HG03521 (cell line): Measurements from ENCODE around the gene PDZD8.

ENCODE experiments used
- ATAC-seq: cut with Tn5 transposase; IDR thresholded peaks from one replicate; pipeline ENCODE4 v1.9.1; 2021; ENCODE audit warnings: mild to moderate bottlenecking, moderate library complexity; ENCODE audit not compliant: unreplicated experiment

Gene PDZD8, protein sequence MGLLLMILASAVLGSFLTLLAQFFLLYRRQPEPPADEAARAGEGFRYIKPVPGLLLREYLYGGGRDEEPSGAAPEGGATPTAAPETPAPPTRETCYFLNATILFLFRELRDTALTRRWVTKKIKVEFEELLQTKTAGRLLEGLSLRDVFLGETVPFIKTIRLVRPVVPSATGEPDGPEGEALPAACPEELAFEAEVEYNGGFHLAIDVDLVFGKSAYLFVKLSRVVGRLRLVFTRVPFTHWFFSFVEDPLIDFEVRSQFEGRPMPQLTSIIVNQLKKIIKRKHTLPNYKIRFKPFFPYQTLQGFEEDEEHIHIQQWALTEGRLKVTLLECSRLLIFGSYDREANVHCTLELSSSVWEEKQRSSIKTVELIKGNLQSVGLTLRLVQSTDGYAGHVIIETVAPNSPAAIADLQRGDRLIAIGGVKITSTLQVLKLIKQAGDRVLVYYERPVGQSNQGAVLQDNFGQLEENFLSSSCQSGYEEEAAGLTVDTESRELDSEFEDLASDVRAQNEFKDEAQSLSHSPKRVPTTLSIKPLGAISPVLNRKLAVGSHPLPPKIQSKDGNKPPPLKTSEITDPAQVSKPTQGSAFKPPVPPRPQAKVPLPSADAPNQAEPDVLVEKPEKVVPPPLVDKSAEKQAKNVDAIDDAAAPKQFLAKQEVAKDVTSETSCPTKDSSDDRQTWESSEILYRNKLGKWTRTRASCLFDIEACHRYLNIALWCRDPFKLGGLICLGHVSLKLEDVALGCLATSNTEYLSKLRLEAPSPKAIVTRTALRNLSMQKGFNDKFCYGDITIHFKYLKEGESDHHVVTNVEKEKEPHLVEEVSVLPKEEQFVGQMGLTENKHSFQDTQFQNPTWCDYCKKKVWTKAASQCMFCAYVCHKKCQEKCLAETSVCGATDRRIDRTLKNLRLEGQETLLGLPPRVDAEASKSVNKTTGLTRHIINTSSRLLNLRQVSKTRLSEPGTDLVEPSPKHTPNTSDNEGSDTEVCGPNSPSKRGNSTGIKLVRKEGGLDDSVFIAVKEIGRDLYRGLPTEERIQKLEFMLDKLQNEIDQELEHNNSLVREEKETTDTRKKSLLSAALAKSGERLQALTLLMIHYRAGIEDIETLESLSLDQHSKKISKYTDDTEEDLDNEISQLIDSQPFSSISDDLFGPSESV

DNA sequence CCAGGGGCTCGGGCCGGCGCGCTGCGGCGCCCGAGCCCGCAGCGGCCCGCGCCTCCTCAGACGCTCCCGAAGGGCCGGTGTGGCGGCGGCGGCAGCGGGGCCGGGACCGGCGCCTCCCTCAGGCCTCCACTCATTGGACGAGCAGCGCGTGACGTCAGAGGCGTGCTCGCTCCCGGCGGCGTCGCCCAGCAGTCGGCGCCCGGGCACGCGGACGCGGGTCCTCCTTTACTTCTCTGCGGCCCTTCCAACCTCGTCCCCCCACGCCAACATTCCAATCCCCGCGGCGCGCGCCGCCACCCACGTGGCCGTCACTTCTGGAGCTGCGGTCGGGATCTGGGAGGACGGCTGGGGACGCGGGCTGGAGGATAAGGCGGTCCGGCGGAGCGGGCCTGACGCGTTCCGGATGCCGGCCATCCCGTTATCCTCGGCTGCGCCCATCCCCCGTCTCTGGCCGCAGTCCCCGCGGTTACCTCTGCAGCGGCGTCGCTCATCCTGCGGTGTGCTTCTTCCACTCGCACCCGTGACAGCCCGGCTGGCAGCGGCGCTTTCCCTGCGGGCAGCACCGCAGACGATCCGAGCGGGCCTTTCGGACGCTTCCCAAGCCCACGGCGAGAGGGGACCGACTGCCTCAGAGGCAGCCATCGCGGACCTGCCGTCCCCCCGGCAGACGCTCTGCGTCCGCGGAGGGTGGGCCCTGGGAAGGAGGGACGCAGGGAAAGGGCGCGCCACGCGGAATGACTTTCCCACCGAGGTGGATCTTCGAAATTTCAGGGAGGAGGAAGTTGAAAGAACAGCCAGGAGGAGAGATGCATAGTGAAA is at the start of gene PDZD8:
Gene PDZD8 (minus strand): TSS at position 81 of the 819 bp plus-strand sequence. CDS start 213 bp downstream, outside the sequence.
- ATAC-seq, result peak; percentile 87

DNA sequence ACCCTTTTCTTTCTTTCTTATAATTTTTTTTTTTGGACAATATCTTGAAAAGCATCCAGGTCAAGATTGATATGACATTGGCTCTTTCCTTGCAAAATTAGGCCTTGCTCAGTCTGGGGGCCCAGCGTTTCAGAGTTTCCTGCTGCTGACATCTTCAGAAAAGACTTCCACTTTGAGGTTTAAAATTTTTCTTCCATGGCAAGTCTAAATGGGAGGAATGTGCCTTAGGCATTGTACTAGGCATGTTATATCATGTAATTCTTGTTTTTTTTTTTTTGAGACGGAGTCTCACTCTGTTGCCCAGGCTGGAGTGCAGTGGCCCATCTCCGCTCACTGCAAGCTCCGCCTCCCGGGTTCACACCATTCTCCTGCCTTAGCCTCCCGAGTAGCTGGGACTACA is 48.9 kb upstream of the PDZD8 start:
- no peak for ATAC-seq

DNA sequence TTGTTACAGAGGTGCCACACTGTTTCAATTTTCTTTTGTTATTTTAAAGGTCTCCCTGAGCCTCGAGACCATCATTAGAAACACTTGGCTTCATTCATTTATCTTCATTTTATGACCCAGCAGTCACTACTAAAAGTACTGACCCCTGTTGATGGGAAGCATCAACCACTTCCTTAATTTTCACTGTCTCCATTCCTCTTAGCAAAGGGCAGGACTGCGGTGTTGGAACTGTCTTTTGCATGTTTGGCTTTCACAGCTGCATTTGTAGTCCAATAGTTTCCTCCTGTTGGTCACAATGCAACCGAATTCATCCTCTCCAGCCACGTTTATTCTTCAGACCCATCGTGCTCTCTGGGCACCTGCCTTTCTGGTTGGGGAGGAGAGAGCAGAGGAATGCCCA is 46.7 kb upstream of the PDZD8 start:
- no peak for ATAC-seq

DNA sequence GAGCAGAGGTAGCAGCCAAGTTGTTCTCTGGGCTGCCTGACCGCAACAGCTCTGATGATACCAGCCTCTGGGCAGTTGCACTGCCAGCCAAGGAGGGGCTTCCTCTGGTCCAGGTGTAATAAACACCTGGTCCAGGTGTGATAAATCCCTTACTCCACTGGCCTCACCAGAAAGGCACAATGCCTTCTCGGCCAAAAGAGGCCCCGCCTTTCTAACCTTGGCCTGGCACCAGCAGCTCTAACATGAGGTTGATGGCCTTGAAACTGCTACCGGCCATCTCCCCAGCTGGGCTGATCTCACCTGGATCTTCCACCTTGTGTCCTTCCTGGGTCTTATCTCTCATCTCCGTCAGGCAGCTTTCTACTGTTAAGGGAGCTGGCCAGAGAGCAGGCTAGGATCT is 45.5 kb upstream of the PDZD8 start:
- no peak for ATAC-seq

DNA sequence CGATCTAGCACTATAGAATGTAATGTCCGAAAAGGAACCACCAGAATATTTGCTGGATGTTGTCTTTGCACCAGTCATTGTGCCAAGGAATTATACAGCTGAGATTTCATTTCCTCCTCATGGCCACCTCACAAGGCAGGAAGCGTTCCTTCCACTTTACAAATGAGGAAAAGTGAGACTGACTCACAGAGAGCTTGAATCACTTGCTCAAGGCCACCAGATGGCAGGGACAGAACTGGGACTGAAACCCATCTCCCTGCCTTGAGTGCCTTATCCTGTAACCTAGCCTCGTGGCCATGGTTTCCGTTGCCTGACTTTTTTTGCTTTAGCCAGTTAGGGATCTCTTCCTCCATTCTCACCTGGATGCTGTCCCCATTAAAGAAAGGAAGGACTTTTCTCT is 44.7 kb upstream of the PDZD8 start:
- no peak for ATAC-seq

DNA sequence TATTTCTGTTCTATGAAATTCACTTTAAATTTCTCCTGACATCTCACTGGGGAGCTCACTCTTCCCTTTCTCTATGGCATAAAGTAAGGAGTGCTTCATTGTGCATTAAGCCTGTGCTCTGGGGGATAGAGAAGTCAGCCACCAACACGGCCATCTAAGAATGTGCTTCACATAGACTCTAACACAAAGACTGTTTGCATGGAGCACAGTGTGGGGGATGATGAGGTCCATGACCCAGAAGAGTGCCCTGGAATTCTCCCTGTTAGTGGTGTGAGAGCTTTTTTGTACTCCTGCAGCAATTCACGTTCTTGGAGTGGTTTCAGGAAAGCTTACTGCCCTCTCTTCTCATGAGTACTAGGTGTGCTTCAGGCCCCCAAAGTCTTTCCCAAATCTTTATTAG is 43.9 kb upstream of the PDZD8 start:
- no peak for ATAC-seq

DNA sequence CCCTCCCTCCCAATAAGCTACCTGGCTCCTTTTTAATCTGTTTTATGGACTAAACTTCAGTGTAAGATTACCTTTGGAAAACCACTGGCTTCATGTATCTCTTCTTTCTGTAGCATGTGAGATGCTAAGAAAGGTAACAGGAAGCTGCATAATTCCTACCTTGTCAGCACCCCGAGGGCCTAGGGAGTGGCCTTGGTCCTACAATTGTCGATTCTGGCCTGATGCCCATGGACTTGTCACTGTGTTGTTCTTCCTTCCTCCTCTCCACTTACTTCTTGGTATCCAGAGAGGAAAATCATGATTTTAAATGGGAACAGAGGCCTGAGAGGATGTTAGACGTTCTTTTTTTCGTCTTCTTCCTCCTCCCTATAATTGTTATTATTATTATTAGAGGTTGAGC is 42.9 kb upstream of the PDZD8 start:
- ATAC-seq, result no peak

DNA sequence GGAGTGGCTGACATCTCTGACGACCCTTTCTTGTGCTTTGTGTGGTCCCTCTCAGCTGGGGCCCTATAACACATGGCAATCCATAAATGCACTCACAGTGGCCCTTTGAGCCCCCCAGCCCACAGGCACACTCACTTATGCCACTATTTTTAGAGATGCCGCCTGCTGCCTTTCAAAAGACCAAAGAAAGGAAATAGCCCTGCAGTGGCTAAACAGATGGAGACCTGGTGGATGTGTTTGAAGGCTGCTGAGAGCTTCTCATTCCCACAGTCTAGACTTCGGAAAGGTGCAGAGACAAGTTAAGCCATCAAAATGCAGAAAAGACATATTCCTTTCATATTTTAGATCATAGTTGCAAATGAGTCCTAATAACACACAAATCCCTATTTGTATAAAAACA is 42.0 kb upstream of the PDZD8 start:
- no peak for ATAC-seq

DNA sequence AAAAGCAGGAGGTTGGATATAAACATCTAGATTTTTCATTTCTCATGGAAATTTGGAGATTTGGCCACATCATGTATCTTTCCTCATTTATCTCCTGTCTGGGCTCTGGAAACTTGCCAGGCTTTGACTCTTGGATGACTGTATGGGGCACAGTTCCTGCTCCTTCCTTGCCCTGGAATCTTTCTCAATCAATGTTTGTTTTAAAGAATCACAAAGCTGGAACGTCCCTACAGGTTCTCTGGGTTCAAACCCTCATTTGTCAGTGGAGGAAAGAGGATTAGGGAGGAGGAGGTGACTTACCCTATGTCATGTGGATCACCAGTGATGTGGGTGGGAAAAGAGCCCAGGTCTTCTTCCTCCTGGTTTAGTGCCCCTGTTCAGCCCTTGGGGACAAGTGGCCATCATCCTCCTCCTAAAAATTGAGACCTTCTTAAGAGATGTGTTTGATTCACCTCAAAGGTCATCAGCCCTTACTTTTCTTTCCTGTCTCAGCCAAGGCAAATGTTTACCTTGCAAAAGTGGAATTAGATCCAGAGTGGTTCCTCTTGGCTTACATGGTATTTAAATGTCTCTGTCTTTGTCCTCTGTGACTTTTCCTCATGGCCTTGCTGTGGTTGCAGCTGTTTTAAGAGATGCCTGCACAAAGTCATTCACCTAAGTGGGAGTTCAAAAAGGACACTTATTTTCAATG is 38.8 kb upstream of the PDZD8 start:
- ATAC-seq, result no peak

DNA sequence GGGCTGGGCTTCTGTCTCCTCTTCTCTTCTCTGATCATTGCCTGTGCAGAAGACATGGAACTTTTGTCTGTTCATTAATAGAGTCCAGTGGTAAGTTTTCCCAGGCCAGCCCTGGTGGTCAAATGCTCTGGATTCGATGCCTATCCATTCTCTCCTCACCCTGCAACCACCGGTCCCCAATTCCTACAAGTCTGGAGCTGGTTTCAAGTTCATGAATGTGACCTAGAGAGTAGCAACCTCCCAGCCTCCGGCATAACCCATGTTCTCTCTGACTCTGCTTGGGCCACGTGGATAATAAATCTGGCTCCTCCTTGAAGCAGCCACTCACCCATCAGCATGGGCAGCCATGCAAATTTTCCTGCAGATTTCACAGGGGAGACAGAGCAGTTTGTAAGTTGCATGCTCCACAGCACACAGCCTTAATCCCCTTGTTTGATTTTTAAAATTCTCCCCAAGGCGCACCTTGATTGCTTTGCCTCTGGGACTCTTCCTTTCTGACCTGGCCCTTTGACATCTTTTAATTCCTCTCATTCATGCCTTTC is 37.3 kb upstream of the PDZD8 start:
- ATAC-seq, result no peak

DNA sequence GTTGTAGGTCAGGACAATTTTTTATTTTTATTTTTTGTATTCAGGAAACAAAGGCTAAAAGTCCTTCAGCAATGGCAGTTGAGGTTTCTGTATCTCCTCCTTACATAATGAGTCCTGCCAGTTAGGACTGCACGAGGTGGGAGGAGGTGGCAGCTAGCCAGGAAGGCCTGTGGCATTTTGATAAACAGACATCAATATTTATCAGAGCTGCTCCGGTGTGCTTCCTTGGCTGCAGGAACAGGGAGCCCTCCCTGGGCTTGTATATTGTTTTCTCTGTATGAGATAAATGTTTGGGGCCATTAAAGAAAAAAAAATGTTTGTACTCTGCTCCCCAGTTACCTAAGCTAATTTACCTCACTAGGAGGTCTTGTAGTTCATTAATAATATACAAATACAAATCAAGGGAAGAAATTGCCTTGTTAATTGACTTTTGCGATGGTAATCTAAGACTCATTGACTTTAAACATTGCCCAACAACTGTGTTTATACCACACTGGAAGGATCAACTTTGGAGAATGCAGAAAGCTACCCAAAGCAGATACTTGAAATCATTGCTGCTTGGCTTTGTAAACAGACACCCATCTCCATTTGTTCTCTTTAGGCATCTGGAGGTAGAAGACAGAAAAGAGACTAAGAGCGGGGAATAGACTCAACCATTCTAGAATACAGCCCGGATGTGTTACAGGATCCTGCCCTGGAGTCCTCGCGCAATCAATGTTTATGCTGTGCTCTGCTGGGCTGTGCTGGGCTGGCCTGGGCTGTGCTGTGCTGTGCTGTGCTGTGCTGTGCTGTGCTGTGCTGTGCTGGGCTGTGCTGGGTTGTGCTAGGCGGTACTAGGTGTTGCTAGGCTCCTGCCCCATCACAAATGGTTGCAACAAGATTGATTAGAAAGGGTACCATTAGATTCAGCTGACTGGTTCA is 36.5 kb upstream of the PDZD8 start:
- ATAC-seq, result no peak

DNA sequence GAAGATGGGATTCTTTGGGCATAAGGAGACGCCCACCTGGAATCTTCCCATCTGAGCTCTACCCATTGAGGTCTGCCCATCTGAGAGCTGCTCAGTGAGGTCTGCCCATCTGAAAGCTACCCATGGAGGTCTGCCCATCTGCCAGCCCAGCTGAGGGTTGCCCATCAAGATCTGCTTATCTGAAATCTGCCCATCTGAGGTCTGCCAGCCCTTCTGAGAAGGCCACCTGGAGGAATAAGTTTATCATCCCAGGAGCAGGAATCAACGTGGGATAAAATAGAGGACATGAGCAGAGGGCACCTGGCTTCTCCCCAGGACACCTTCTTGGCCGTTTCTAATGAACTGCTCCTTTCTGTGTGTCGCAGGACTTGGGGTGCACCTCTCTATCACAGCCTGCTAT is 35.3 kb upstream of the PDZD8 start:
- no peak for ATAC-seq

DNA sequence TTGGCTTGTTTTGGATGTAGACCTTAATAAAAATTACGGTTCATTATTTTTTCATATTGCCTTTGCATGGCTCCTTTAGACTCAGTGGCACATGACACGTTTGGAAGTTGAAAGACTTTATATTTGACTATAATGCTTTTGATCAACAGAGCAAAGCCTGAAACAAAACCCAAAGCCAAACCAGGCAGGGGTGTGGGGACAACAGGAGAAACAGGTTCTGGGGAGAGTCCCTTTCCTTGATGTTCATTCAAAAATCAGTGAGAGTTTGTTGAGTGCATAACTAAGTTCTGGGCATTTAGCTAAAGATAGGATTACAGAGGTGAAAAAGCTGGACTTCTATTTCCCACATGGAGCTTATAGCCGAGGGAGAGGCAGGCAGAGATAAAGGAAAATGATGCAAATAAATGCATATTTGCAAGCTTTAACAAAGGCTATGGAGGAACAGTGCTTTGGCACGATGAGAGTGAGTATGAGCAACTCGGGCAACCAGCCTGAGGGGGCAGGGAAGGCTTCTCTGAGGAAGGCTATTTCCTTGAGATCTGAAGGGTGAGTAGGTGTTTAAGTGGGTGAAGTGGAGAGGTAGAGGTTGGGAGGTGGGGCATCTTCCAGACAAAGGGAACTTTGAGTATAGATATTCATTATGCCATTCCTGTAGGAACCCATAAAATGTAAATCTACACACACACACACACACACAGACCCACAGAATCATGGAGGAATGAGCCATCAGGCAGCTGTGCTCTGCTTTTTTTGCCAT is 34.5 kb upstream of the PDZD8 start:
- no peak for ATAC-seq

DNA sequence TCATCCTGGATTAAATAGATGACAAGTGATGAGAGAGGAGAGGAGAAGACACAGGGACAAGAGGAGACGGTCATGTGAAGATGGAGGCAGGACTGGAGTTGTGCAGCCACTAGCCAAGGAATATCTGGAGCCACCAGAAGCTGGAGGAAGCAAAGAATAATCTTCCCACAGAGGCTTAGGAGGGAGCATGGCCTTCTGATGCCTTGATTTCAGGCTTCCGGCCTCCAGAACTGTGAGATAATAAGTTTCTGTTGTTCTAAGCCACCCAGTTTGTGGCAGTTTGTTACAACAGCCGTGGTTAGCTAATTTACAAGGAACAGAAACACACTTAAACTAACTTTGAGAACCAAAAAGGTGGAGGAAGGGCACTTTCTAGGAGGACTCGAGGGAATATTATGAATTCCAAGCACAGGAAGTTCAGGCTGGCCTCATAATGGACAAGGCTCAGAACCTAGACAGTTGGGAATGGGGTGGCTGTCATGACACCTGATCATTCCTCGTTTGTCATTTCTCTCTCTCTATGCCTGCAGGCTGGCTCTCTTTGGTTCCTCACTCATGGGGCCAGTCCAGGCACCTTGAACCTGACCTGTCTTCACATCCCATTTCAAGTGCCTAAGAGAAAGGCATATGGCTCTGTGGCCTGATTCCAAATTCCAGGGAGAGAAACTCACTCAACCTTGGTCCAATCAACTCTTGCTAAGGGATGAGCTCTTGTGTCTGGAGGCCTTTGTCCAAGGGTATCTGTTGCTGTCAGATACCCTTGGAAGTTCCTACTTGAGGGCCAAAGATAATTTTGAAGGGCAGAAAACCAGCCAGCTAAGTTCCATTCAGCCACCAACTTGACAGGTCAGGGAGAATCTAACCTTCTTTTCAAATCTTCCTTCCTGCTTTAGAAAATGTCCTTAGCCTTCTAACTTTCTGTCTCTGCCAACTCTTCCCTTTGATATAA is 33.5 kb upstream of the PDZD8 start:
- ATAC-seq, result no peak

DNA sequence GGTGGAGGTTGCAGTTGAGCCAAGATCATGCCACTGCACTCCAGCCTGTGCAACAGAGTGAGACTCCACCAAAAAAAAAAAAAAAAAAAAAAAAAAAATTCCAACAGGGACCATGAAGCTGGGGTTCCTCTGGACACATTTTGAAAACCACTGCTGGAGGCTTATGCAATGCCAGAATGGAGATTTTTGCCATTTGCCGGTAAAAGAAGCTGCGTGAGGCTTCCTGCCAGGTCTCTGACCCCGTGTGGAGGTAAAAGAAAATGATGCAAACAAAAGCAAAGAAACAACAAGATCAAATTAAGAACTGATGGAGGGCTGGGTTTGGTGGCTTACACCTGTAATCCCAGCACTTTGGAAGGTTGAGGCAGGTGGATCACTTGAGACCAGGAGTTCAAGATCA is 30.5 kb upstream of the PDZD8 start:
- ATAC-seq, result no peak

DNA sequence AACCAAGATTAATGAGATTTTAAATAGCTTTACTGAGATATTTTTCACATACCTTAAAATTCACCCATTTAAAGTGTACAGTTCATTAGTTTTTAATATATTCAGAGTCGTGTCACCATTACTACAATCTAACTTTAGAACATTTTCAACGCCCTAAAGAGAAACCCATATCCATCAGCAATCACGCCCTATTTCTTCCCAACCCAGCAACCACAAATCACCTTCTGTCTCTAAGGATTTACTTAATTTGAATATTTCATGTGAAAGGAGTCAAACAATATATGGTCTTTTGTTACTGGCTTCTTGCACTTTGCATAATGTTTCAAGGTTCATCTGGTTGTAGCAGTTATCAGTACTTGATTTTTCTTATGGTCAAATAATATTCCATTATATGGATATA is 25.1 kb upstream of the PDZD8 start:
- ATAC-seq, result no peak
